OCI-LY7 (cell line): ENCODE measurements around the gene TGIF2. TPM values are rescaled to one million over a fixed set of nuclear protein-coding genes. Genes with fewer than 3 reads are reported as not detected.

Experiments used
- BruUV-seq: library from RNA; stranded (reverse); fragments of 400-500 nt; replicated peaks from 2 replicates; lab custom pipeline; 2021; lab: Mats Ljungman, UMichigan
- CTCF ChIA-PET: fragments of 300-600 bp; sonication (Branson Sonifier 250); formaldehyde crosslinking; loops from one replicate; lab custom pipeline; 2022; ENCODE audit warnings: antibody characterized with exemption; ENCODE audit not compliant: unreplicated experiment; lab: Charles Lee
- POLR2A ChIA-PET: fragments of 300-600 bp; sonication (Branson Sonifier 250); formaldehyde crosslinking; loops from one replicate; lab custom pipeline; 2022; ENCODE audit warnings: antibody characterized with exemption; lab: Charles Lee
- DNase-seq: peaks from one replicate; pipeline ENCODE4 v3.0.0-alpha.2; 2015; ENCODE audit warnings: low spot score
- H2AFZ ChIP-seq: fragments of 200-600 bp; sonication (generic), shearing (Covaris generic); 2 replicates; pipeline ENCODE4 v1.6.1; 2014; ENCODE audit warnings: mild to moderate bottlenecking, antibody characterized with exemption, low read length, moderate library complexity
- H3K27ac ChIP-seq: fragments of 200-600 bp; sonication (generic); 2 replicates; pipeline ENCODE4 v1.5.1; 2014; ENCODE audit warnings: mixed run types, low read depth, mild to moderate bottlenecking, moderate library complexity, low read length, inconsistent platforms; ENCODE audit not compliant: poor library complexity, severe bottlenecking
- H3K36me3 ChIP-seq: fragments of 200-600 bp; sonication (generic); 2 replicates; pipeline ENCODE4 v1.6.1; 2014; ENCODE audit warnings: mild to moderate bottlenecking, antibody characterized with exemption, low read length, moderate library complexity, mixed read lengths; ENCODE audit not compliant: insufficient read depth
- H3K4me1 ChIP-seq: fragments of 200-600 bp; sonication (generic); 2 replicates; pipeline ENCODE4 v1.5.1; 2014; ENCODE audit warnings: mild to moderate bottlenecking, low read length; ENCODE audit not compliant: insufficient read depth, poor library complexity, severe bottlenecking
- H3K4me2 ChIP-seq: fragments of 200-600 bp; sonication (generic); 2 replicates; pipeline ENCODE4 v1.6.1; 2014; ENCODE audit warnings: mild to moderate bottlenecking, low read length
- H3K4me3 ChIP-seq: fragments of 200-600 bp; sonication (generic); 2 replicates; pipeline ENCODE4 v1.5.1; 2014; ENCODE audit warnings: mild to moderate bottlenecking, low read depth, low read length; ENCODE audit not compliant: poor library complexity, severe bottlenecking
- H3K79me2 ChIP-seq: fragments of 200-600 bp; sonication (generic); 2 replicates; pipeline ENCODE4 v1.6.1; 2016; ENCODE audit warnings: low read depth, mild to moderate bottlenecking, low read length, moderate library complexity, mixed read lengths; ENCODE audit not compliant: insufficient read depth
- H3K9me2 ChIP-seq: fragments of 200-600 bp; sonication (generic); 2 replicates; pipeline ENCODE4 v1.6.1; 2016; ENCODE audit warnings: mild to moderate bottlenecking, low read length, mixed read lengths; ENCODE audit not compliant: insufficient read depth
- H3K9me3 ChIP-seq: fragments of 200-600 bp; sonication (generic); 2 replicates; pipeline ENCODE4 v1.6.1; 2014; ENCODE audit warnings: mild to moderate bottlenecking, mixed run types, low read length, mixed read lengths
- H4K20me1 ChIP-seq: fragments of 200-600 bp; sonication (generic); 2 replicates; pipeline ENCODE4 v1.6.1; 2014; ENCODE audit warnings: mild to moderate bottlenecking, antibody characterized with exemption, low read length, moderate library complexity, mixed read lengths; ENCODE audit not compliant: insufficient read depth
- CTCF ChIP-seq: fragments of 200-600 bp; sonication (generic); conservative IDR thresholded peaks from 2 replicates; pipeline ENCODE4 v1.5.1; 2014; ENCODE audit warnings: mild to moderate bottlenecking, antibody characterized with exemption, low read length, moderate library complexity, mixed read lengths
- EZH2phosphoT487 ChIP-seq: fragments of 200-600 bp; sonication (generic); IDR thresholded peaks from 2 replicates; pipeline ENCODE4 v1.6.1; 2018; ENCODE audit warnings: low read depth, borderline replicate concordance, mild to moderate bottlenecking, mixed run types, antibody characterized with exemption, low read length, moderate library complexity, mixed read lengths
- intact Hi-C: fragments of 100-400 bp; cut with micrococcal nuclease; formaldehyde crosslinking; loops from one replicate; pipeline ENCODE4 v1.10.0; 2022; ENCODE audit not compliant: unreplicated experiment
- total RNA-seq, 2 experiments: library from RNA; depleted of rRNA in 1 of 2; stranded (reverse); fragments of >200 nt in 1 of 2; shearing (Covaris generic) in 1 of 2; gene quantifications; 2 replicates each; pipeline ENCODE4 v1.2.3, GENCODE V29; 2014 to 2022

Gene TGIF2
- total RNA-seq, 2 experiments from 2014 or later, result 41.3 to 45.2 TPM

GRCh38 chr20:36549942-36550789 is 23.2 kb upstream of the TGIF2 start:
- ChIA-PET CTCF (no interaction called here), POLR2A (no interaction called here)
- intact Hi-C loops, result no loop called here
- BruUV-seq, result no TSS peak
- no peaks in the 10 kb centered on the region for H3K9me3 ChIP-seq
- no peak overlapping the region for H3K27ac ChIP-seq
- no peaks in the 10 kb centered on the region for H4K20me1 ChIP-seq
- no peak overlapping the region for H2AFZ ChIP-seq
- H3K4me3 ChIP-seq, result no peak overlapping the region
- peaks cover 10% of the 10 kb centered on the region for H3K4me1 ChIP-seq
- DNase-seq, result no peak
- no peak overlapping the region for H3K4me2 ChIP-seq
- H3K9me2 ChIP-seq, result no peaks in the 10 kb centered on the region
- H3K36me3 ChIP-seq, result no peaks in the 10 kb centered on the region
- H3K79me2 ChIP-seq, result no peaks in the 10 kb centered on the region
- TF ChIP-seq CTCF, result no peak
- no peak for TF ChIP-seq EZH2phosphoT487

DNA sequence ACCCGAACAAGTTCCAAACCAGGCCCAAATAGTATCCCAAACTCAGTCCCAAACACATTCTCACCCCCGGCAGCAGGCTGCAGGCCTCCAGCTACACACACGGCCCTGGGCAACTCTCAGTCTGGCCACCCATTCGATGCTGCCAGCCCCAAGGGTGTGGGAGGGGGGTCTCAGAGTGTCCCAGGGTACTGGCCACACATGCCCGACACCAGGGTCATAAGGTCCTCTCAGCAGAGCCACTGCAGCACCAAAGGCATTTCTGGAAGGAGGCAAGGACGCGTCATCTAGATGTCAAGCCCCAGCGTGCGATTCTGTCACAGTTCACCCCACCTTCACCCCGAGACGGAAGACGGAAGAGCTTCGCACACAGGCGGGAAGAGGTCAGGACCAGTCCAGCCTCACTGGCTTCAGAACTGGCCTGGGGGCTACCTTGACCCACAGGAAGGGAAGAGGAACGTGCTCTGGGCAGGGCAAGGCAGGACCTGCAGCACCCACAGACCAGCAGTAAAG is 22.6 kb upstream of the TGIF2 start:
- POLR2A ChIA-PET, result interaction anchor here (0.7 kb wide), 1 partner anchor 193 kb away, joined by 4 read pairs; no protein-coding TSS in a partner anchor
- Histone ChIP-seq H3K4me2 (no peak overlapping the region), H4K20me1 (no peaks in the 10 kb centered on the region), H3K79me2 (no peaks in the 10 kb centered on the region), H3K4me3 (no peak overlapping the region), H3K36me3 (no peaks in the 10 kb centered on the region), H2AFZ (no peak overlapping the region), H3K4me1 (peaks cover 13% of the 10 kb centered on the region), H3K9me2 (no peaks in the 10 kb centered on the region), H3K9me3 (no peaks in the 10 kb centered on the region), H3K27ac (no peak overlapping the region)
- CTCF ChIA-PET, result no interaction called here
- no TSS peak for BruUV-seq
- DNase-seq, result no peak
- intact Hi-C loops, result no loop called here
- TF ChIP-seq CTCF, result no peak
- TF ChIP-seq EZH2phosphoT487, result no peak

- Histone ChIP-seq H3K4me2 (no peak overlapping the region), H3K27ac (no peak overlapping the region), H3K4me3 (no peak overlapping the region), H3K4me1 (peaks cover 23% of the 10 kb centered on the region), H3K36me3 (no peaks in the 10 kb centered on the region), H2AFZ (no peak overlapping the region), H4K20me1 (no peaks in the 10 kb centered on the region), H3K9me2 (no peaks in the 10 kb centered on the region), H3K79me2 (no peaks in the 10 kb centered on the region), H3K9me3 (no peaks in the 10 kb centered on the region)
- no peak for DNase-seq
- no TSS peak for BruUV-seq
- ChIA-PET POLR2A (interaction anchor here (0.6 kb wide), 1 partner anchor 16 kb away, joined by 6 read pairs; no protein-coding TSS in a partner anchor), CTCF (no interaction called here)
- intact Hi-C loops, result no loop called here
- no peak for TF ChIP-seq EZH2phosphoT487
- TF ChIP-seq CTCF, result no peak
Observed at GRCh38 chr20:36555248-36555647, 18.1 kb upstream of the TGIF2 start.
